GM21737 (cell line): ENCODE results near the gene SMAD7.

Source experiments
- ATAC-seq: cut with Tn5 transposase; IDR thresholded peaks from one replicate; pipeline ENCODE4 v1.9.1; 2021; ENCODE audit warnings: mild to moderate bottlenecking, moderate library complexity; ENCODE audit not compliant: unreplicated experiment

SMAD7 gene

GRCh38 chr18:48961547-48961946 is 10.8 kb upstream of the SMAD7 start:
- ATAC-seq = no peak

- ATAC-seq = no peak
Measured at GRCh38 chr18:48959921-48960920, 9.5 kb upstream of the SMAD7 start.

GRCh38 chr18:48959551-48959920 is 8.8 kb upstream of the SMAD7 start:
- no peak for ATAC-seq

GRCh38 chr18:48958951-48959350 is 8.2 kb upstream of the SMAD7 start:
- no peak for ATAC-seq

- ATAC-seq = no peak
Measured at GRCh38 chr18:48957616-48958015, 6.9 kb upstream of the SMAD7 start.

GRCh38 chr18:48957136-48957535 is 6.4 kb upstream of the SMAD7 start:
- no peak for ATAC-seq

GRCh38 chr18:48956356-48956755 is 5.6 kb upstream of the SMAD7 start:
- no peak for ATAC-seq

- ATAC-seq = no peak
Measured at GRCh38 chr18:48955830-48956261, 5.1 kb upstream of the SMAD7 start.

- ATAC-seq = no peak
Measured at GRCh38 chr18:48954886-48955819, 4.4 kb upstream of the SMAD7 start.

- ATAC-seq = no peak
Measured at GRCh38 chr18:48953104-48953706, 2.4 kb upstream of the SMAD7 start.

- ATAC-seq = peak; percentile 20
Measured at GRCh38 chr18:48952287-48953103, 1.7 kb upstream of the SMAD7 start.

- ATAC-seq = peak; percentile 39
Measured at GRCh38 chr18:48951448-48952286, 902 bp upstream of the SMAD7 start.

- ATAC-seq = no peak
Measured at GRCh38 chr18:48949606-48950535, 894 bp downstream of the SMAD7 start.

GRCh38 chr18:48949050-48949605 is 1.6 kb downstream of the SMAD7 start:
- ATAC-seq = no peak

- no peak for ATAC-seq
Measured at GRCh38 chr18:48948112-48949049, 2.4 kb downstream of the SMAD7 start.

GRCh38 chr18:48947560-48947959 is 3.2 kb downstream of the SMAD7 start:
- ATAC-seq = no peak

GRCh38 chr18:48947092-48947491 is 3.7 kb downstream of the SMAD7 start:
- no peak for ATAC-seq
